GM18517 (cell line): Measurements from ENCODE around the gene KBTBD4.

Experiments used
- ATAC-seq: cut with Tn5 transposase; IDR thresholded peaks from one replicate; pipeline ENCODE4 v1.9.1; 2021; ENCODE audit warnings: mild to moderate bottlenecking, moderate library complexity; ENCODE audit not compliant: unreplicated experiment

The KBTBD4 gene

GRCh38 chr11:47591764-47592163, 13.0 kb upstream of the KBTBD4 start:
- no peak for ATAC-seq

- ATAC-seq: no peak
Measured at GRCh38 chr11:47589977-47590861, 11.4 kb upstream of the KBTBD4 start.

GRCh38 chr11:47589584-47589976, 10.8 kb upstream of the KBTBD4 start:
- no peak for ATAC-seq

GRCh38 chr11:47589118-47589517, 10.3 kb upstream of the KBTBD4 start:
- no peak for ATAC-seq

- ATAC-seq: no peak
Measured at GRCh38 chr11:47587723-47588326, 9.1 kb upstream of the KBTBD4 start.

GRCh38 chr11:47587039-47587716, 8.4 kb upstream of the KBTBD4 start:
- ATAC-seq: no peak

GRCh38 chr11:47586098-47586855, 7.5 kb upstream of the KBTBD4 start, which contains the start of gene FAM180B:
FAM180B (plus strand) TSS chr11:47586678; CDS start chr11:47586769, 91 bp downstream.
- ATAC-seq: no peak

GRCh38 chr11:47583844-47584243, 5.1 kb upstream of the KBTBD4 start:
- ATAC-seq: no peak

- ATAC-seq: no peak
Measured at GRCh38 chr11:47577460-47578041, 1.2 kb downstream of the KBTBD4 start.

- no peak for ATAC-seq
Measured at GRCh38 chr11:47573321-47573720, 5.4 kb downstream of the KBTBD4 start.

- no peak for ATAC-seq
Measured at GRCh38 chr11:47572715-47573255, 6.0 kb downstream of the KBTBD4 start.

GRCh38 chr11:47571895-47572294, 6.9 kb downstream of the KBTBD4 start:
- ATAC-seq: no peak

- ATAC-seq: no peak
Measured at GRCh38 chr11:47571357-47571729, 7.4 kb downstream of the KBTBD4 start.

- no peak for ATAC-seq
Measured at GRCh38 chr11:47570651-47571356, 8.0 kb downstream of the KBTBD4 start.

GRCh38 chr11:47569646-47570045, 9.1 kb downstream of the KBTBD4 start:
- no peak for ATAC-seq

- no peak for ATAC-seq
Measured at GRCh38 chr11:47566149-47566698, 12.5 kb downstream of the KBTBD4 start.

GRCh38 chr11:47565340-47566148, 13.2 kb downstream of the KBTBD4 start, which contains the start of gene PTPMT1:
PTPMT1 (plus strand) TSS chr11:47565599; CDS start chr11:47565623, 24 bp downstream.
- ATAC-seq: peak; percentile 64

- ATAC-seq: peak; percentile 15
Measured at GRCh38 chr11:47564933-47565339, 13.8 kb downstream of the KBTBD4 start.
